Immature natural killer cell (primary cell): ENCODE data around the gene EPOP. TPM values are rescaled to one million over a fixed set of nuclear protein-coding genes. Genes with fewer than 3 reads are reported as not detected.
"Not testable (repeated sequence)": the region's sequence is repeated elsewhere in the genome, so short reads cannot be mapped to it uniquely, and the experiment has no call there.

Source experiments
- DNase-seq, 3 donors: peaks; one replicate each; pipeline ENCODE4 v3.0.0; 2022; ENCODE audit warnings: mixed read lengths in 1 of 3
- H3K27ac Mint-ChIP-seq, 6 donors: one replicate each; pipeline ENCODE4 v1.8.0; 2020; ENCODE audit warnings: mixed read lengths in 6 of 6, mild to moderate bottlenecking in 5 of 6, inconsistent platforms in 4 of 6, moderate library complexity in 3 of 6
- H3K27me3 Mint-ChIP-seq, 3 donors: one replicate each; pipeline ENCODE4 v1.8.0; 2020 to 2021; ENCODE audit warnings: low read depth in 3 of 3, mild to moderate bottlenecking in 3 of 3, mixed read lengths in 3 of 3, moderate library complexity in 3 of 3, inconsistent platforms in 1 of 3
- H3K36me3 Mint-ChIP-seq, 3 donors: one replicate each; pipeline ENCODE4 v1.8.0; 2020; ENCODE audit warnings: mixed read lengths in 3 of 3, inconsistent platforms in 2 of 3, mild to moderate bottlenecking in 2 of 3
- H3K4me1 Mint-ChIP-seq, 2 donors: one replicate each; pipeline ENCODE4 v1.8.0; 2020; ENCODE audit warnings: inconsistent platforms in 2 of 2, mild to moderate bottlenecking in 2 of 2, mixed read lengths in 2 of 2, moderate library complexity in 1 of 2
- H3K4me3 Mint-ChIP-seq, 5 donors: one replicate each; pipeline ENCODE4 v1.8.0; 2020; ENCODE audit warnings: mild to moderate bottlenecking in 5 of 5, mixed read lengths in 5 of 5, inconsistent platforms in 3 of 5, moderate library complexity in 3 of 5
- H3K9me3 Mint-ChIP-seq, 6 donors: one replicate each; pipeline ENCODE4 v1.8.0; 2020; ENCODE audit warnings: mild to moderate bottlenecking in 6 of 6, mixed read lengths in 6 of 6, inconsistent platforms in 4 of 6, moderate library complexity in 3 of 6
- polyA plus RNA-seq, 3 donors: library from polyadenylated mRNA; unstranded; fragments of 300-500 nt; fragmentation: Illumina TruSeq; gene quantifications; one replicate each; pipeline ENCODE4 v1.2.3, GENCODE V29; 2021

Gene EPOP
- polyA plus RNA-seq, 3 donors from 2014 or later = not detected

DNA sequence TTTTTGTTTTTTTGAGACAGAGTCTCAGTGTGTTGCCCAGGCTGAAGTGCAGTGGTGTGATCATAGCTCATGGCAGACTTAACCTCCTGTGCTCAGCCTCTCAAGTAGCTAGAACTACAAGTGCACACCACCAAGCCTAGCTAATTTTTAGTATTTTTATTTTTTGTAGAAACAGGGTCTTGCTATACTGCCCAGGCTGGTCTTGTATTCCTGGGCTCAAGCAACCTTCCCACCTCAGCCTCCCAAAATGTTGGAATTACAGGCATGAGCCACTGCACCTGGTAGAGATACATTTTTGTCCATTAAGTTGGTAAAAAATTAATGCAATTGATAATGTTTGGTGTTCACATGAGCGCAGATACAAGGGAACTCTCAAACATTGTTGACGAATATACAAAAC is 46.8 kb downstream of the EPOP start:
- H3K36me3 Mint-ChIP-seq = no peaks in the 10 kb centered on the region
- no peaks in the 10 kb centered on the region for H3K4me1 Mint-ChIP-seq
- no peaks in the 10 kb centered on the region for H3K9me3 Mint-ChIP-seq
- no peak overlapping the region for H3K27ac Mint-ChIP-seq
- no peak overlapping the region for H3K4me3 Mint-ChIP-seq
- no peak for DNase-seq
- peaks cover 0 to 13% (median 8%) of the 10 kb centered on the region in 3 donors for H3K27me3 Mint-ChIP-seq

DNA sequence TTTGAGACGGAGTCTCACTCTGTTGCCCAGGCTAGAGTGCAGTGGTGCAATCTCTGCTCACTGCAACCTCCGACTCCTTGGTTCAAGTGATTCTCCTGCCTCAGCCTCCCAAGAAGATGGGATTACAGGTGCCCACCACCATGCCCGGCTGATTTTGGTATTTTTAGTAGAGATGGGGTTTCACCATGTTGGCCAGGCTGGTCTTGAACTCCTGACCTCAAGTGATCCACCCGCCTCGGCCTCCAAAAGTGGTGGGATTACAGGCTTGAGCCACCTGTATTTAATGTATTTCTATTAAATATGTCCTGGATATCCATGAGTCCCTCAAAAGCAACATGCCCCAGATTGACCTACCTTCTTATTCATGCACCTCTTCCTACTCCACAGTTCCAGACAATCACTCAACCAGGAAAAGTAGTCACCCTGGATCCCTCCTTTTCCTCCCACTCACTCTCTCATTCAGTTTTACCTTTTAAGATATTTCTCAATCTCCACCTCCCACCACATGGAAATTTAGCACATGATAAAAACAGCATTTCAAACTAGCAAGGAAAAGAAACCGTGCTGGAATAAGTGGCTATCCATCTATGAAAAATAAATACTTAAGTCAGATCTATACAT is 48.0 kb downstream of the EPOP start:
- not testable (repeated sequence) for H3K36me3 Mint-ChIP-seq, H3K4me1 Mint-ChIP-seq, H3K9me3 Mint-ChIP-seq, DNase-seq, H3K27ac Mint-ChIP-seq, H3K4me3 Mint-ChIP-seq
- H3K27me3 Mint-ChIP-seq = peaks cover 0 to 11% (median 8%) of the 10 kb centered on the region in 3 donors

DNA sequence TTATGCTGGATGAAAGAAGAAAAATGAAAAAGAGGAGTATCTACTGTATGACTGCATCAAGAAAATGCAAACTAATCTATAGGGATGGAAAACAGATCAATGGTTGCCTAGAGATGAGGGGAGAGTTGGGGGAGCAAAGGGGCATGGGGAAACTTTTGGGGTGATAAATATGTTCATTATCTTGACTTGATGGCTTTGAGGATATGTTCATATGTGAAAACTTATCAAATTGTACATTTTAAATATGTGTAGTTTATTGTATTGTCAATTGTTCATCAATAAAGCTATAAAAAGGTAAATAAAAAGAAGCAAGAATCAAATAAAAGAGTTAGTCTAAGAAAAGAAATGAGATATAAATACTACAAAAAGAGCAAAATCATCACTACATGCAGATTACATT is 49.3 kb downstream of the EPOP start:
- H3K27ac Mint-ChIP-seq = no peak overlapping the region
- peak overlapping the region in 1 of 5 donors; percentile 29 for H3K4me3 Mint-ChIP-seq
- H3K4me1 Mint-ChIP-seq = no peaks in the 10 kb centered on the region
- H3K36me3 Mint-ChIP-seq = no peaks in the 10 kb centered on the region
- DNase-seq = no peak
- H3K9me3 Mint-ChIP-seq = no peaks in the 10 kb centered on the region
- peaks cover 0 to 13% (median 8%) of the 10 kb centered on the region in 3 donors for H3K27me3 Mint-ChIP-seq

DNA sequence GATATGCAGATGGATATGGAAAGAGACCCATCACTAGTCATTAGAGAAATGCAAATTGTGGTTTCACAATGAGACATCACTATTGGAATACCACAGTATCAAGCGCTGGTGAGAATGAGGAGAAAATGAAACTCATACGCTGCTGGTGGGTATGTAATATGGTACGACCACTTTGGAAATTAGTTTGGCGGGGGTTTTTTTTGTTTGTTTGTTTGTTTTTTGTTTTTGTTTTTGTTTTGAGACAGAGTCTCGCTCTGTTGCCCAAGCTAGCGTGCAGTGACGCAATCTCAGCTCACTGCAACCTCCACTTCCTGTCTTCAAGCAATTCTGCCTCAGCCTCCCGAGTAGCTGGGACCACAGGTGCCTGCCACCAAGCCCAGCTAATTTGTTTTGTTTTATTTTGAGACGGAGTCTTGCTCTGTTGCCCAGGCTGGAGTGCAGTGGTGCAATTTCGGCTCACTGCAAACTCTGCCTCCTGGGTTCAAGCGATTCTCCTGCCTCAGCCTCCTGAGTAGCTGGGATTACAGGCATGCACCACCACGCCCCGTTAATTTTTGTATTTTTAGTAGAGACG is 49.9 kb downstream of the EPOP start:
- H3K4me1 Mint-ChIP-seq, H3K27ac Mint-ChIP-seq, H3K9me3 Mint-ChIP-seq, DNase-seq, H3K36me3 Mint-ChIP-seq: not testable (repeated sequence)
- Mint-ChIP-seq H3K4me3 (peak overlapping the region in 1 of 5 donors; percentile 69), H3K27me3 (peaks cover 0 to 13% (median 8%) of the 10 kb centered on the region in 3 donors)

Other genes with a start within 250 kb of the EPOP start
- not detected for gene ARHGAP23, start 246.5 kb downstream of the EPOP start, polyA plus RNA-seq
- not detected for gene SRCIN1, start 69.0 kb downstream of the EPOP start, polyA plus RNA-seq
- 10 to 100 TPM in 1 of 3 donors, 1 to 10 TPM in 2; 3.8 to 24.5 (median 7.4) TPM for gene MLLT6, start 30.3 kb upstream of the EPOP start, polyA plus RNA-seq
- 100 to 1,000 TPM; 143 to 197 (median 160) TPM for gene CISD3, start 55.4 kb upstream of the EPOP start, polyA plus RNA-seq
- not detected for gene PCGF2, start 73.4 kb upstream of the EPOP start, polyA plus RNA-seq
- 100 to 1,000 TPM; 509 to 821 (median 662) TPM for gene PSMB3, start 77.8 kb upstream of the EPOP start, polyA plus RNA-seq
- 10 to 100 TPM in 2 of 3 donors, 1 to 10 TPM in 1; 6.2 to 15.4 (median 12.5) TPM for gene PIP4K2B, start 124.6 kb upstream of the EPOP start, polyA plus RNA-seq
- gene CWC25, start 150.4 kb upstream of the EPOP start, polyA plus RNA-seq = 10 to 100 TPM in 1 of 3 donors, 1 to 10 TPM in 2; 4.3 to 11.1 (median 5.2) TPM
- 100 to 1,000 TPM; 285 to 713 (median 532) TPM for gene RPL23, start 178.8 kb upstream of the EPOP start, polyA plus RNA-seq
- gene LASP1, start 195.1 kb upstream of the EPOP start, polyA plus RNA-seq = 100 to 1,000 TPM in 1 of 3 donors, 10 to 100 TPM in 2; 94.3 to 171 (median 96.5) TPM